Stimulated activated CD8-positive, alpha-beta memory T cell treated with anti-CD3 and anti-CD28 coated beads, Interleukin-7, amount 100 ng/mL, for 48 hours (primary cell): ENCODE results near the gene SNX22.
"Not testable (repeated sequence)": the region's sequence is repeated elsewhere in the genome, so short reads cannot be mapped to it uniquely, and the experiment has no call there.

Experiments
- DNase-seq, 2 donors: peaks; one replicate each; pipeline ENCODE4 v3.0.0-alpha.2; 2020; ENCODE audit warnings: low read depth in 1 of 2; ENCODE audit errors: extremely low read depth in 1 of 2

The SNX22 gene

DNA sequence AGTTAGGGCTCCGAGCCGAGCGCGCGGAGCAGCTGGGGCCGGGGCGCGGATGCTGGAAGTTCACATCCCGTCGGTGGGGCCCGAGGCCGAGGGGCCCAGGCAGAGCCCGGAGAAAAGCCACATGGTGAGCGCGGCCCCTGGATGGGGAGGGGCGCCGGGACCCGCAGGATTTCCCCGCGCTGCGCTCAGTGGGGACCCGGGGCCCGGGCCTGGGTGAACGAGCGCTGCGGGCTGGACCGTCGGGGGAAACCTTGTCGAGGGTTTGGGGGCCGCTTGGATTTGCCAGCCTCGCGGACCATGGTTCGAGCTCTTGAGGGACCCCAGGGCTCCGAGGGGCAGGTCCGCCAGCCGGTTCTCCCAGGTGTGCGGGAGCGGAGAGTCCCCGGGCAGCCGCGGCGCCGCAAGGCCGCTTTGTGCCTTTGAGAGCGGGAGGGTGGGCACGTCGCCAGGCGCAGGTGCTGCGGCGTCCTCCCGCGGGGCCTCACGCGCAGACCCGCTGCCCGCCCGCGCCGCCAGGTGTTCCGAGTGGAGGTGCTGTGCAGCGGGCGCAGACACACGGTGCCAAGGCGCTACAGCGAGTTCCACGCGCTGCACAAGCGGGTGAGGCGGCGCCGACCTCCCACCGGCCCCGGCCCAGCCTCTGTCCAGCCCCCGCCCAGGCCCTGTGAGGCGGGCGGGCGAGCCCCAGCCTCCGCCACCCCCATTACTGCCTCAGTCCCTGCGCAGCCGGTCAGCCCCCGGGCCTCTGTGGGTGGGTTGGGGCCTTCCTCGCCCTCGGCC, at the start of gene SNX22:
Gene SNX22 (plus strand): TSS at position 5 of the 780 bp plus-strand sequence. CDS start 45 bp downstream, at position 50.
- no peak for DNase-seq

DNA sequence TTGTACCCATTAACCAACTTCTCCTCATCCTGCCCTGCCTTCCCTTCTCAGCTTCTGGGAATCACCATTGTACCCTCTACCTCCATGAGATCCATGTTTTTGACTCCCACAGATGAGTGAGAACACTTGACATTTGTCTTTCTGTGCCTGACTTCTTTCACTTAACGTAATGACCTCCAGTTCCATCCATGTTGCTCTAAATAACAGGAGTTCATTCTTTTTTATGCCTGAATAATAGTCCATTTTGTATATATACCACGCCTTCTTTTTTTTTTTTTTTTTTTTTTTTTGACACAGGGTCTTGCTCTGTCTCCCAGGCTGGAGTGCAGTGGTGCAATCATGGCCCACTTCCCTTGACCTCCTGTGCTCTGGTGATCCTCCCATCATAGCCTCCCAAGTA, 49.0 kb upstream of the SNX22 start:
- DNase-seq: no peak

DNA sequence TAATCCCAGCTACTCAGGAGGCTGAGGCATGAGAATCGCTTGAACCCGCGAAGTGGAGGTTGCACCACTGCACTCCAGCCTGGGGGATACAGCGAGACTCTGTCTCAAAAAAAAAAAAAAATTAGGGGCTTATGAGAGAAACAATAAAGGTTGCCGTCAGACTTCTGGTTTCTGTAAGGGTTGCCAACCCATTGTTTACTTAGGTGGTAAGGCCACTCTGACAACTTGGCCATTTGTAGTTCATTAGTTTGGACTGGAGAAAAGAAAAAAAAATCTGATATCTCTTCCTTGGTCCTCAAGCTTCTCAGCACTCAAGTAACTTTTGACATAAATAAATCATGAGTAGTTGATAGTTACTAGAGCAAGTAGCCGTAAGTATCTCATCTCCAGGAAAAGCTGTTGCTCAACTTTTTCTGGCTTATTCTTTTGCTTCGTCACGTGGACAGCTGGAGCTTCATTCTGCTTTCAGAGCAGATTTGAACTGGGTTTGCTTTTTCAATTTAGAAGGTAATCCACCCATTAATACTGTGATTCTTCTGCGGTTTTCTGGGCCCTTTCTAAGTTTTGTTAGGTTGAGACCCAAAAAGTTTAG, 46.3 kb upstream of the SNX22 start:
- no peak for DNase-seq

DNA sequence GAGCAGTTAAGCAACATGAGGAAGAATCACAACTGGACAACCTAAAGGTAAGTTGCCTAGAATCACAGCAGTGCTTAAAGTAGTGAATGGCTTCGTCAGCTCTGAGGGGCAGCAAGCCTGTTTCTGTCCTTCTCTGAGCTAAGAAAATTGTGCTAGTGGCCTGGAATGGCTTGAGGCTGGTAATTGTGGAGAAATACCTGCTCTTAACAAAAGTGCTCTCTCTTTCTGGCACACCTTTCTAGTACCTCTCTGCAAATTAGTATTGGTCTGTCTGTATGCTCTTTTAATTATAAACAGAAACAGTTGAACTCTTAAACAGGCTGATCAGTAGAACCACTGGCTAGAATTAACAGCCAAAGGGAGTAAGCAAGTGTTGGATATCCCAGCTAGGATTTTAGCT, 44.2 kb upstream of the SNX22 start:
- no peak for DNase-seq

GRCh38 chr15:64110108-64110701, 41.3 kb upstream of the SNX22 start:
- DNase-seq: not testable (repeated sequence)

GRCh38 chr15:64110950-64111678, 40.4 kb upstream of the SNX22 start:
- no peak for DNase-seq

- no peak for DNase-seq
Observed at GRCh38 chr15:64111679-64112050, 39.9 kb upstream of the SNX22 start.

GRCh38 chr15:64112073-64112772, 39.3 kb upstream of the SNX22 start:
- DNase-seq: no peak

DNA sequence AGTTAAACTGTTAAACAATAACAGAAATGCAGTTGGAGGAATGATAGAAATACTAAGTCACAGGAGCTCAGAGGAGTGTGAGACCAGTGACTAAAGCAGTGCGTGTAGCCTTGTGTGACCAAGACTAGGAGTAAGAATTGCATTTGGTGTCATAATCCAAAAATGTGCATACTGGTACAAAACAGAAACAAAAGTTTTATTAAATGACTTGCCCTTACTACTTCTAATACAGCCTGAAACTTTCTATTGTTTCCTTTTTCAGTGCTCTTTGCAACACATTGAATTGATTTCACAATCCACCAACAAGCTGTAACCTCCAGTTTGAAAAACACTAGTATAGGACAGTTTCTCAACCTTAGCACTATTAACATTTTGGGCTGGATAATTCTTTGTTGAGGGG, 38.6 kb upstream of the SNX22 start:
- no peak for DNase-seq

DNA sequence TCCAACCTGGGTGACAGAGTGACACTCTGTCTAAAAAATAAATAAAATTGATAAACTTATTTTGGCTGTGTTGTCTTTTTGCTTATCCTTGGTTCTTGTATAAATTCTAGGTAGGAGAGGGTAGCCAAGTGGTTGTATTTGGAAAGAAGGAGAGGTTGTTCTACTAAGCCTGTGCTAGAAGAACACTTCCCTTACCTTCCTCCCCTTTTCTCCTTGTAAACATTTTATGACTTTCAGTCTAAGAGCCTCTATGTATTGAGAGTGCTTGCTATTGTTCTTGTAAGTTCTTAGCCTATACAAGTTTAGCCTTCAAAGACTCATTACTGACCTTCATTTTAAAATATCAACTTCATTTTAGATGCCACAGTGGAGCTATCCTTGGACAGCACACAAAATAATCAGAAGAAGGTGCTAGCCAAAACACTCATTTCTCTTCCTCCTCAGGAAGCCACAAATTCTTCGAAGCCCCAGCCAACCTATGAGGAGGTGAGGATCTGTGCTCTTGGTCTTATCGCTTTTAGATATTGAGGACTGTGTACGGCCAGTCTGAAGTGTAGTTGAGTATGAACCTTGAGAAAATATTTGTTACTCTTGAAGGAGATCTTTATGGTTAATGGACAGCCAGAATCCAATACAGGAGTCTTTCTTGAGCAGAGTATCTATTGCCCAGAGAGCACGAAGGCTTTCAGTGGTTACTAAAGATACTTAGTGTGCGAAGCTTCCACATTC, 33.6 kb upstream of the SNX22 start:
- DNase-seq: no peak

- DNase-seq: not testable (repeated sequence)
Observed at GRCh38 chr15:64120322-64120721, 31.2 kb upstream of the SNX22 start.

DNA sequence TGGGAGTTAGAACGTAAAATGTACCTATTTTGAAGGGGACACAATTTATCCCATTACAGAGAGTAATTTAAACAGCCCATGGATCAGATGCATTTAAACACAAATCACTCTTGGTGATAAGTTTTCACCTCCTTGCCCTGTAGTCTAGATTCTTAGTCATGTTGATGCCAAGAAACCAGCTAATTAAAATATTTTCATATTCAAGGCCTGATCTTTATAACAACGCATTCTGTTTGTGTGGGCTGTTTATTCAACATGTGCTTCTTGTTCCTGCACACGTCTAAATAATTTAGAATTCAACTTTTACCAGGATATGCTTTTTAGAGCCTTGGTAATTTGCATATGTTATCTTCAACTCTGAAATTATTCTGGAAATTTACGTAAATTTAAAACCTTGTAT, 29.9 kb upstream of the SNX22 start:
- no peak for DNase-seq

- DNase-seq: no peak
Observed at GRCh38 chr15:64122444-64122843, 29.1 kb upstream of the SNX22 start.

- no peak for DNase-seq
Observed at GRCh38 chr15:64122936-64123351, 28.6 kb upstream of the SNX22 start.

GRCh38 chr15:64125978-64126377, 25.6 kb upstream of the SNX22 start:
- DNase-seq: no peak

GRCh38 chr15:64127521-64128270, 23.8 kb upstream of the SNX22 start:
- DNase-seq: no peak

GRCh38 chr15:64130159-64130558, 21.4 kb upstream of the SNX22 start:
- DNase-seq: no peak

DNA sequence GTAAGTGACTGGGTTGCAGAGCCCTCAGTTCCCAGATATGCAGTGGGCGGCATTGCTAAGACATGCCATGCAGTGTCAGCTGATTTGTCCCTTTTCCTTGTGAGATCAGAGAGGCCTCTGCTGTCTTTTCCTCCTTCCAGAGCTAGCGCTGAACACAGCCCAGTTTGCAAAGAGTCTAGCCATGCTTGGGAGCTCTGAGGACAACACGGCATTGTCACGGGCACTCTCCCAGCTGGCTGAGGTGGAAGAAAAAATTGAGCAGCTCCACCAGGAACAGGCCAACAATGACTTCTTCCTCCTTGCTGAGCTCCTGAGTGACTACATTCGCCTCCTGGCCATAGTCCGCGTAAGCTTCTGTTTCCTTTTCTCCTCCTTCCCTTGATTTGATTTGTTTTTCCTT, 20.0 kb upstream of the SNX22 start:
- DNase-seq: no peak

- no peak for DNase-seq
Observed at GRCh38 chr15:64132217-64132616, 19.3 kb upstream of the SNX22 start.
